Vagina (tissue), 2 donors: Measurements from ENCODE around the gene GRM7. TPM values are rescaled to one million over a fixed set of nuclear protein-coding genes. Genes with fewer than 3 reads are reported as not detected.

ENCODE experiments used
- DNase-seq, 2 donors: peaks; one replicate each; pipeline ENCODE4 v3.0.0-alpha.2; 2017; ENCODE audit errors: extremely low spot score in 2 of 2
- H3K27ac ChIP-seq: fragments of 200-600 bp; sonication (generic); one replicate; pipeline ENCODE4 v1.5.1; 2019
- H3K27me3 ChIP-seq: fragments of 200-600 bp; sonication (generic); one replicate; pipeline ENCODE4 v1.5.1; 2019
- H3K36me3 ChIP-seq, 2 donors: fragments of 200-600 bp; sonication (generic); one replicate each; pipeline ENCODE4 v1.5.1; 2017 to 2019
- H3K4me1 ChIP-seq: fragments of 200-600 bp; sonication (generic); one replicate; pipeline ENCODE4 v1.5.1; 2019
- H3K4me3 ChIP-seq, 2 donors: fragments of 200-600 bp; sonication (generic); 1 replicate in 1 of 2; 2 replicates in 1 of 2; pipeline ENCODE4 v1.5.1; 2016 to 2019
- H3K9me3 ChIP-seq: fragments of 200-600 bp; sonication (generic); one replicate; pipeline ENCODE4 v1.5.1; 2019
- CTCF ChIP-seq, 3 experiments: fragments of 450-650 bp in 2 of 3; fragments of 200-600 bp in 1 of 3; sonication (generic) in 1 of 3; IDR thresholded peaks; one replicate each; pipeline ENCODE4 v1.5.1; 2017 to 2019; ENCODE audit warnings: antibody characterized with exemption in 3 of 3, mild to moderate bottlenecking in 2 of 3, moderate library complexity in 2 of 3
- POLR2A ChIP-seq, 2 donors: fragments of 450-650 bp; IDR thresholded peaks; one replicate each; pipeline ENCODE4 v1.6.1; 2017; ENCODE audit warnings: antibody characterized with exemption in 2 of 2, mild to moderate bottlenecking in 2 of 2, moderate library complexity in 2 of 2
- POLR2AphosphoS5 ChIP-seq, 2 donors: sonication (generic); formaldehyde crosslinking; IDR thresholded peaks; one replicate each; pipeline ENCODE4 v1.9.0; 2017; ENCODE audit warnings: antibody characterized with exemption in 2 of 2, mild to moderate bottlenecking in 2 of 2, low read depth in 1 of 2; ENCODE audit not compliant: insufficient read depth in 1 of 2
- intact Hi-C: fragments of 100-400 bp; cut with DNase I; formaldehyde crosslinking; loops from one replicate; pipeline ENCODE4 v1.15.1; 2023
- total RNA-seq: library from RNA; depleted of rRNA; stranded (reverse); fragments of >200 nt; gene quantifications from one replicate; pipeline ENCODE4 v1.2.3, GENCODE V29; 2016

GRM7 gene
- total RNA-seq, 1 donor from 2014 or later: 2.0 TPM

GRCh38 chr3:7265736-7266135, 404.8 kb downstream of the GRM7 start:
- TF ChIP-seq POLR2AphosphoS5 (IDR thresholded peaks at IDR 0.05; ENCODE audit: insufficient read depth in 1 of 2, low read depth in 1 of 2) (no peak), POLR2A (IDR thresholded peaks at IDR 0.05) (no peak), CTCF (IDR thresholded peaks at IDR 0.05) (no peak)
- H3K4me3 ChIP-seq: no peak overlapping the region
- H3K9me3 ChIP-seq: no peaks in the 10 kb centered on the region
- intact Hi-C loops: no loop called here
- no peaks in the 10 kb centered on the region for H3K27me3 ChIP-seq
- no peak for DNase-seq
- H3K27ac ChIP-seq: no peak overlapping the region
- no peaks in the 10 kb centered on the region for H3K36me3 ChIP-seq
- H3K4me1 ChIP-seq: no peaks in the 10 kb centered on the region

GRCh38 chr3:7266551-7266950, 405.6 kb downstream of the GRM7 start:
- no peaks in the 10 kb centered on the region for H3K9me3 ChIP-seq
- TF ChIP-seq POLR2A (IDR thresholded peaks at IDR 0.05) (no peak), POLR2AphosphoS5 (IDR thresholded peaks at IDR 0.05; ENCODE audit: insufficient read depth in 1 of 2, low read depth in 1 of 2) (no peak), CTCF (IDR thresholded peaks at IDR 0.05) (no peak)
- H3K36me3 ChIP-seq: no peaks in the 10 kb centered on the region
- no peak overlapping the region for H3K27ac ChIP-seq
- no peaks in the 10 kb centered on the region for H3K27me3 ChIP-seq
- H3K4me3 ChIP-seq: no peak overlapping the region
- intact Hi-C loops: no loop called here
- H3K4me1 ChIP-seq: no peaks in the 10 kb centered on the region
- DNase-seq: no peak

GRCh38 chr3:7270731-7271130, 409.8 kb downstream of the GRM7 start:
- Histone ChIP-seq H3K4me1 (no peaks in the 10 kb centered on the region), H3K4me3 (no peak overlapping the region), H3K36me3 (no peaks in the 10 kb centered on the region), H3K27ac (no peak overlapping the region), H3K27me3 (no peaks in the 10 kb centered on the region), H3K9me3 (no peaks in the 10 kb centered on the region)
- no peak for DNase-seq
- TF ChIP-seq POLR2A (IDR thresholded peaks at IDR 0.05) (no peak), CTCF (IDR thresholded peaks at IDR 0.05) (no peak), POLR2AphosphoS5 (IDR thresholded peaks at IDR 0.05; ENCODE audit: insufficient read depth in 1 of 2, low read depth in 1 of 2) (no peak)
- intact Hi-C loops: no loop called here

- TF ChIP-seq POLR2AphosphoS5 (IDR thresholded peaks at IDR 0.05; ENCODE audit: insufficient read depth in 1 of 2, low read depth in 1 of 2) (no peak), POLR2A (IDR thresholded peaks at IDR 0.05) (no peak), CTCF (IDR thresholded peaks at IDR 0.05) (no peak)
- Histone ChIP-seq H3K27ac (no peak overlapping the region), H3K36me3 (no peaks in the 10 kb centered on the region), H3K4me1 (no peaks in the 10 kb centered on the region), H3K27me3 (no peaks in the 10 kb centered on the region), H3K9me3 (no peaks in the 10 kb centered on the region), H3K4me3 (no peak overlapping the region)
- DNase-seq: no peak
- intact Hi-C loops: no loop called here
Observed at GRCh38 chr3:7271631-7272030, 410.7 kb downstream of the GRM7 start.

- TF ChIP-seq POLR2AphosphoS5 (IDR thresholded peaks at IDR 0.05; ENCODE audit: insufficient read depth in 1 of 2, low read depth in 1 of 2) (no peak), POLR2A (IDR thresholded peaks at IDR 0.05) (no peak), CTCF (IDR thresholded peaks at IDR 0.05) (no peak)
- intact Hi-C loops: no loop called here
- Histone ChIP-seq H3K27me3 (no peaks in the 10 kb centered on the region), H3K36me3 (no peaks in the 10 kb centered on the region), H3K4me1 (no peaks in the 10 kb centered on the region), H3K27ac (no peak overlapping the region), H3K4me3 (no peak overlapping the region), H3K9me3 (no peaks in the 10 kb centered on the region)
- DNase-seq: no peak
Observed at GRCh38 chr3:7272203-7272602, 411.3 kb downstream of the GRM7 start.
